Activated CD4-positive, CD25-positive, alpha-beta regulatory T cell treated with anti-CD3 and anti-CD28 coated beads, Interleukin-2, amount 50 U/mL, for 16 hours (primary cell): Measurements from ENCODE around the gene EDIL3.

Experiments used
- DNase-seq: peaks from one replicate; pipeline ENCODE4 v3.0.0-alpha.2; 2020; ENCODE audit warnings: low read depth, low spot score

The EDIL3 gene

DNA sequence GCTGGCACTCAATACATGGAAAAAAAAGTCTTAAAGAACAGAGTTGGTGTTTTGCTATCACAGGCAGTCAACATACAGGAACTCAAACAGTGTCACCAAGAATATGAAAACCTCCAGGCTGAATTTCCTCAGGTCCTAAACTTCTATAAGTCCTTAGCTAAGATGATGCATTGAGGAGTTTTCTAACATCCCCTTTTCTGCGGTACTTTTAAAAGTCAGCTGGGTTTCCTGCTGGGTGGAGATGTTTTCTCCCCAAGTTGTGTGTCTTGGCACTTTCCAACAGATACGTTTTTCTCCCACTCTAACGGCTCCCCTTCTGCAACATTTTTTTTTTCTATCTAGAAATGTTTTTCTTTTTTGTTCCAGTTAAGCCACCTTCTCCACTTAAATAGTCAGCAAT lies 419.2 kb downstream of the EDIL3 start:
- no peak for DNase-seq

DNA sequence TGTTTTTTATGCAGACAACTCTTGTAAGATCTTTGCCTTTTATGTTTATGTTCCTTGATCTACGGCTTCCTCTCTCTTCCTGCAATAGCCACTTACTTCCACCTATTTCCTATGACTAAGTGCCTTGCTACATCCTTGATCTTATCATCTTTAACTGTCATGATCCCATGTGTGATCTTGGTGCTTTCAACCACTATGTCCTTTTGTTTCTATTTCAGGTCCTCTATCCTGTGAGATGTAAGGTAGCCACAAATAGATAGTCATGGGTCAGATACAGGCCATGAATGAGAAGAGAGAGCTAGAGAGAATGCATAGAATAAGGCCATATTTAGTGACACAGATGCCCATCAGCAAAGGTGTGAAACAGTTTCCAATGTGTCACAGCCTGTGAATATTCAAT lies 420.4 kb downstream of the EDIL3 start:
- no peak for DNase-seq

DNA sequence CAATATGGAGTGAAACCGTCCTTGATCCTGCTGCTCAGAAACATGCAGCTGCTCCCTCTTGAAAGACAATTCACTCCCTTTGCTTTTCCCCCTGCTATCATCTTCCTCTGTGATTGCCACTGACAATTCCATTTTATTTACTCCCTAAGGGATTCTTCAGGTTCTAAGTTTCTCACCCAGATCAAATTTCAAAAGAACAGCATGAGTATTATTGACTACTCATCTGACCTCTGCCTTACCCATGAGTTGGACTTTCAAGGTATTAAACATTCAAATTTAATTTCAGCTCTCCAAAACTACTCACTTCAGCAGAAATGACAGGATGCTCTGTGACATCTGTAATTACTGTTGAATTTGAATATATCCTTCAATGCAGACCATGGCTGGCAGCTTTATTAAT lies 427.5 kb downstream of the EDIL3 start:
- no peak for DNase-seq

DNA sequence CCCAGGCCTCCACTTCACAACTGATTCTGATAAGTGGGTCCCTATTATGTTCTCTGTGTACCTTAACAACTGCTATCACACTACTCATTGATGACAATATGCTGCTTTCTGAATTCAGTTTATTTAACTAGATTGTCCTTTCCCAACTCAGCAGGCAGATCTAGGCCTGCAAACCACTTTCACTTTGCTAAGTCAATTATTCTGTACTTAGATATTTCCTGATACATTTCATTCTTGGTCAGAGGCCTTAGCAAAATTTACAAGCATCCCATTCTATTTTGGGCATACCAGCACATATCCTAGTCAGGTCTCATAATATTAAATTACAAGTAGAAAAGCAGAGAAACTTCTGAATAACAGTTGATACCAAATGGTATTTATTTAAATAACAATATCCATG lies 428.3 kb downstream of the EDIL3 start:
- no peak for DNase-seq

DNA sequence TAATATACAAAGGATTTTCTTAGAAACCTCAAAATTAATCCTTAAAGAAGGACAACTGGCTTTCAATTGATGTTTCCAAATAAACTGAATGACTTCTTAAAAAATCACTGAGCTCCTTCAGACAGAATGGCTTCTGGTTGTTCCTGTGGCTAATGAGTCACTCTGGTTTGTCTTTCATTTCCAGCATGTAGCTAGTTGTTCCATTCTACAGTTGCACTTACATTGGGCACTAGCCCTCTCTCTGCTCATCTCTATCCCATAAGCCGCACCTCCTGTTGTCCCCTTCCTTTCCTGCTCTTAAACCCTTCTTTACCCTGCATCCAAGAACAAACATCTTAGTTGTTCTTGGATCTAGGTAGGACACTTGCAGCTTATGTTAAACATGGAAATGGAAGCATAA lies 428.8 kb downstream of the EDIL3 start:
- DNase-seq, result no peak

DNA sequence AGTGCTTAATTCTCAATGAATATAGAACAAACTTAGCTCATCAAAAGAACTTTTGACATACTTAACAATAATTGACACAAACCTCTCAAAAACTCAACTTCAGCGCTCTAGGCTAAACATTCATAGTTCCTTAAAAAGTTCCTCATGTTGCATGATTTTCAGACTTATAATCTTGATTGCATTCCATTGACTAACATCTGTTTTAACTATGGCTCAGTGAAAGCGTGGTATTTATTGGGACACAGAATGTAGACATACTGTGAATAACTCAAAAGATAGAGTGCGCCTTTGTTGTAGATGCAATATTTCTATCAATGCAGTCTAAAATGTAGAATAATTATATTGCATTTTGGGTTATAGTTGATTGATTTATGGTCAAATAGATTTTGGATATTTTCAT lies 436.9 kb downstream of the EDIL3 start:
- DNase-seq, result no peak

DNA sequence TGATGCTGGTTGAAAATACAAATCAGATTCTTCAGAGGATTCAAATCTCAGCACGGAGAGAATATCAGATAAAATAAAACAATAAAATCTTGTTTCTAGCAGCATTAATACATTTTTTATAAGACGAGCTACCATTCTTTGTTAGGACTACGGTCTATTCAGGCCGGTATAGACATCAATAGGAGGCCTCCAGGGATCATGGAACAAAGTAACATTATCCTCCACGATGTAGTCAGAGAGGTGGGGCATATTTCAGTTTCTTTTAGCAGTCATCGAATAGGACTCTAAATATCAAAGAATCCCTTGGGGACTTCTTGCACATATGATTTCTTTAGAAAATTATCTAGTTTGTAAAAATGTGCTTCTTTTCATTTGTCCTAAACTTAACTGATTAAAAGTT lies 438.2 kb downstream of the EDIL3 start:
- no peak for DNase-seq

DNA sequence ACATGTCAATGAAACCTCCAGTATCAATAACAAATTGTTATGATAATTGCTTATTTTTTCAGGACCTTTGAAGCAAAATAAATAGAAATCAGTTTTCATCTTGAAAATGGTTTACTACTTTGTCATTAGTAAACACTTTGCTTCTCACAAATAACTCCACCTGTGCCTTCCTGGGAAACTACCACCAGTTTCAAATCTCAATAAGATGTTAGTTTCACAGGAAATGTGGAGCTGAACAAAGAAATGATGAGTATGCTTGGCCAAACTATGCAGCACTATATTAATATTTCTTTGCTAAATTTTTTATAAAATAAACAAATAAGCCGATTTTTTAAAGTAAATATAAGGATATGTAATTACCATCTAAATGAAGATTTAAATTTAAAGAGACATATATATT lies 442.5 kb downstream of the EDIL3 start:
- DNase-seq, result no peak

DNA sequence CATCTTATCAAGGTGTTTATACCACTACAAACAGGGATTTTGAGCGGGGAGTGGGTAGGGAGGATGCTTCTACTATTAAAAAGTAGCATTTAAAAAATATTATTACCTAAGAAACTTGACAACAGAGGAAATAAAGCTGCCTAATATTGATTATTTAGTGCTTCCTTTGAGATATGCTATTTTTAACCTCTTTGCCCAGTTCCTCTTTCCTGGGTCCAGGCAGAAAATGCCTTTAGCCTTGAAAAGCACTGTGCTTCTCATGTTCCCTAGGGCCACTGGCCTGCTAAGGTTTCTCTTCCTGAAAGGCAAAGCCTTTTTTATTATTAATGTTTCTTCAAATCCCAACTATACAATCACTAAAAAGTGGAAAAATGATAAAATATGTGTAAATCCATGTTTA lies 446.8 kb downstream of the EDIL3 start:
- DNase-seq, result no peak

DNA sequence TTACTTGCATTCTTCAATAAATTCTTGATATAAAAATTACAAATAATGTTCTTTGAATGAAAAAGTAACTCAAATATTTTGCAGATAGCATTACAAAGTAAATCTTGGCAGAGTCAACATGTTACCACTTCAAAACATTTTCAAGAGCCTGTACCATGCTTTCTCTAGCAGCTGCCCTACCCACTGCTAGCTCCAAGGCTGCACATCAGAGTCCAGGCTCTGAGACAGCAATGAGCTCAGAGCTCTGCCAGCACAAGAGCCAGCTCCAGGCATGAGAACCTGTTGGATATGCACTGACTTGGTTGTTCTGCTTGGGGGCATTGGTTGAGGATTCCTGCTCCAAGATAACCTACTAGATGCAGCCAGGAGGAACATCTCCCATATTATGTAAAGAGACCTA lies 452.7 kb downstream of the EDIL3 start:
- DNase-seq, result no peak

DNA sequence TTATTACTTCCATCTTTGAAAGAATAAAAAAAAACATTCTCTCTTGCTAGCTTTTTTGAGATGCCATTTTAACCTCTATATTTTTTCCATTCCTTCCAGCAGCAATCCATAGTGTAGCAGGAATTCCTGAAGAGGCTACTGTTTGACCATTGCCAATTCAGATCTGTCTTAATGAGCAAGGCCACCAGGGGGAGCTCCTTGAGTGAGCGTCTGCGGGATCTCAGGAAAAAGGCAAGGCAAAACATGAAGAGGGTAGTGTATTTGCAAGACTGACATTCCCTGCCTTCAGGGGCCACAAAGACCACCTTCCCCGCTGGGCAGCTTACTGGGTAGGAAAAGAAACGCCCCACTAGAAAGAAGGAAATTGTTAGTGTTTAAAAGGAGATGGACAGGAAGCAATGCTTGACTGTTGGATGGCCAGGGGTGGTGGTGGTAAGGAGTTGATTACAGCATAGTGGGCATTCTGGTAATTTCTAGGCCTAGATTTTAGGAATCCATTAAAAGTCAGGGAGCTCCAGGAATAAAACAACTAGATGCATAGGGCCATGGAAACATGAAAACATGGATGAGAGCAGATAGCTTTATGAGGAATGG lies 457.4 kb downstream of the EDIL3 start:
- no peak for DNase-seq

DNA sequence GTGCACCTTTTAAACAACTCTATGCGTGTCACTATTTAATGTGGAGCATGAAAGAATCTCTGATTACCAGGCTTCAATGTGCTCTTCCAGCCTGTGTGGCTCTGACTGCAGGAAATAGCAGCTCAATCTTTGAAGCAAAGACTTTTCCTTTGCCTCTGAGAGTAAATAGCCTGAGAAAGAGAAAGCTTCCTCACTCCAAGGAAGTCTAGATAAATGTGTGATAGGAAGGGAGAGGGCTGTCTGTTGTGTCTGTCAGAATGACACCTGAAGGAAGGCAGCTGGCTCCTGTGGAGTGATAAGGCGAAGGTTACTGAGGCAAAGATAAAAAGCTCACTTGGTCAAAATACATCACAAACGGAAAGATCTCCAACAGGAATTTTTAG lies 458.7 kb downstream of the EDIL3 start:
- DNase-seq, result no peak

DNA sequence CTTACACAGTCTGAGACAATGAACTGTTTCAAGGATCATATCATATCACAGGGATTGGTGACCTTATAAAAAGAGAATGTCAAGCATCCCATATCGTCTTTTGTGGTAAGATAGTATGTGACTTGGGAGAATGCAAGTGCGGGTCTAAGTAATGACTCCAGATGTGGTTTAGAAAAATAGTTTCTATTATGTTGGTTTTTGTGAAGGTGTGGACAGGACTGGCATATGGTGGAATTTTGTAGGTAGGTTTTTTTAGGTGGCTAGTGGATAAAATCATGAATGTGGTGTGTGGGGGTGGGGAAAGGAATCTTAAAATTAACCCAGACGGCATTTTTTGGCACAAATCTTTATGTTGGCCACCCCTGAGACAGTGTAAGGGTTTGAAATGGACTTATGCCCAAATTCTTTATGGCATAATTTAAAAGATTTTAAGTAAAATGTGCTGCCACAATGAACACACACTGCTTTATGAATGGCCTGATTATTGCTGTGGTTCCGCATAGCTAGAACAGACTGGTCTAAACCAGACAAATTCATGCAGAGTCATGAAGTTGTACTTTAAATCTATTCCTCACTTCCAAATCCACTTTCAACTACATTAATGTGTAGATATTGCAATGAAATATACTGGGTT lies 459.2 kb downstream of the EDIL3 start:
- DNase-seq, result no peak

DNA sequence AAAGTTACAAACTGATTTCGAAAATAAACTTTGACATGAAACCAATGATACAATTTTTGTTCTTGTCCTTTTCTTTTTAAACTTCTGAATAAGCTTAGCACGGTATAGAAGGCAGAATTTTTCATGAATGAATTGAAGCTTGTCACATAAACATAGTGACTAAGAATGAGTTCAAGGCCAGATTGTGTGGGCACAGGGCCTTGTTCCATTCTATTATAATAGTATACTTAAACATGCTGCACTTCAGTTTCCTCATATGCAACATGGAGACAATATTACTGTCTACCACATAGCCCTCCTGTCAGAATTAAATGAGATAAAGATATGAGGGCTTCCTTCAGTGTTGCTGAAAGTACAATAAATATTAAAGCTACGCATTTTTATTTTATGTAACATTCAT lies 459.8 kb downstream of the EDIL3 start:
- DNase-seq, result no peak

DNA sequence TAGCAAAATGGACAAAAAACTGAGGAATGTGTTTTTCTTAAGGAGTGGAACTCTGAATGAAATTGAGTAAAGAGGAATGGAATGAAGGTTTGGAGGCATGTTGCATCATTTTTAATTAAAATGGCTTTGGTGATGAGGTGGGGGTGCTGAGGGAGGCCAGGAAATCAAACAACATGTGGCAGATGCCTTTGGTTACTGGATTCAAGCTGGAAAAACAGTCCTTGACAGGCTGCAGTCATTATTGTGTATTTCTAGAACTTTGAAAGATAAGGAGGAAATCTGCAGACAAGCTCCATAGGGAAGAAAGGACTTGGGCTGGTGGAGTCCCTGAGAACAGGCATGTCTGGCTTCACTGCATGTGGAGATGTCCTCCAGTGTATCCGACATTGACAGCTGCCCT lies 460.5 kb downstream of the EDIL3 start:
- DNase-seq, result no peak

DNA sequence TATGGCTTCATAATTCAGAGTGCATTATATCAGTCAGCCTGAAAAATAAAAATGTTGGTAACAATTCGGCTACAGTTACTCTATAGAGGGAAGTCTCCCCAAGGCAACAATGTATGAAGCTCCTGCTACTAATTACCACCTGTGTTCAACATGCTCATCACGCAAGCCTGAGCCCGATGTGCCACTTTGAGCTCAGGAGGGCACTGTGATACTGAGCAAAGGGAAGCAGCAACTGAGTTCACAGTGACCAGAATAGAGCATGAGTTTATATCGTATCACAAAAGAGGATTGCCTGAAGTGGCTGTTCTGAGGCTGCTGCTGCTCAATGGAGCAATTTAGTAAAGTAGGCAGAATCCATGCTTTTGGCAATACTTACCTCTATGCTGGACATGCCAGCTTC lies 462.0 kb downstream of the EDIL3 start:
- DNase-seq, result no peak

DNA sequence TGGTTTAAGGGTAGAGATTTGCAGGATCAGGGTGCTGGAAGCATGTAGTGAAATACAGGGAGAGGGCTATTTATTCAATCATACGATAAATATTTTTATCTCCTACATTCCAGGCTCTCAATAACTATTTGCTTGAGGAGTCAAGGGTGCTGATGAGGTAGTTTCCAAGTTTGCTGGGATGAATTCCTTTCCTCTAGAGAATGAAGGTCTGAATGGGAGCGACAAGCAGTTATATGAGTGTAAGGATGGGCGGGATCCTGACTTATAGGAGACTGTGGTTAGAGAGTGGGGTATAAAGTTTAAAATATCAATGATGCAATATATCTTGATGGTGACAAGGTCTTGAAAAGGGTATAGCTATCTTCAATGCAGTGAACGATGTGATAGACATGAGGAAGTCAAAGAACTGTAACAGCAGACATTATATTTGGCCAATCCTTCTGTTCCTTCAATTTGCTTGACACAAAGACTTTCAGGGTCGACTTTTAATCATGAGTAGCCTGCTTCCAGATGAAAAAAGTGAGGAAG lies 462.9 kb downstream of the EDIL3 start:
- no peak for DNase-seq

DNA sequence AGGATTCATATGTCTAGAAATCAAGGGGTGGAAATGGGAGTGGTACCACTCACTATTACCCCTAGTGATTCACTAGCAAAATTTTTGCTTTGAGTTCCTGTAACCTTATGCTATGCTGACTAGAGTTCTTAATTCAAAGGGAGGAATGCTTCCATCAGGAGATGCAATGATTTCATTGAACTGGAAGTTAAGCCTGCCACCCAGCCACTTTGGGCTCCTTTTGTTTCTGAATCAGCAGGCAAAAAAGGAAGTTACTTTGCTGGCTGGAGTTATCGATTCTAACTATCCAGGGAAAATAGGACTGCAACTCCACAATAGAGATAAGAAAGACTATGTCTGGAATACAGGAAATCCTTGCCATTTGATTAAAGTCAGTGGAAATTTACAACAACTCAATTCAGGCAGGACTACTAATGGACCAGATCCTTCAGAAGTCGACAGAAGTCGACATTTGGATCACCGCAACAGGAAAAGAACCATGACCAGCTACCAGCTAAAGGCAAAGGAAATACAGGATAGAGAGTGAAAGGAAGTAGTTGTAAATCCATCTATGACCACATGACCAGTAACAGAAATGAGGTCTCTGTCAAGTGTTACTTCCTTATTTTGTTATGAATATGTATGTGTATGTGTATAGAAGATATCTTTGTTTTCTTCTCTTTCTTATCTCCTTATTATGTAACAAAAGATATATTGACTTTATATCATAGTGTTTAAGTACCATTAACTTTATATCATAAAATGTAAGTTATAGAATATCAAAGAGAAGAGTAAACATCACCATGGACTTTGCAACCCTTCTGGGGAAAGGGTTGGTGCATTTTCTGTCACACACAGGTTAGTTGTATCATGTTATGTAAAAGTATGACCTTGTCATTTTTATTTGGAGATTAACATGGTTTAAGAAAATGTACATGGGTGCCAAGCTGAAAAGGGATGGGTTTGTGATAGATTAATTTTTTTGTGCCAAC lies 465.3 kb downstream of the EDIL3 start:
- DNase-seq, result no peak

DNA sequence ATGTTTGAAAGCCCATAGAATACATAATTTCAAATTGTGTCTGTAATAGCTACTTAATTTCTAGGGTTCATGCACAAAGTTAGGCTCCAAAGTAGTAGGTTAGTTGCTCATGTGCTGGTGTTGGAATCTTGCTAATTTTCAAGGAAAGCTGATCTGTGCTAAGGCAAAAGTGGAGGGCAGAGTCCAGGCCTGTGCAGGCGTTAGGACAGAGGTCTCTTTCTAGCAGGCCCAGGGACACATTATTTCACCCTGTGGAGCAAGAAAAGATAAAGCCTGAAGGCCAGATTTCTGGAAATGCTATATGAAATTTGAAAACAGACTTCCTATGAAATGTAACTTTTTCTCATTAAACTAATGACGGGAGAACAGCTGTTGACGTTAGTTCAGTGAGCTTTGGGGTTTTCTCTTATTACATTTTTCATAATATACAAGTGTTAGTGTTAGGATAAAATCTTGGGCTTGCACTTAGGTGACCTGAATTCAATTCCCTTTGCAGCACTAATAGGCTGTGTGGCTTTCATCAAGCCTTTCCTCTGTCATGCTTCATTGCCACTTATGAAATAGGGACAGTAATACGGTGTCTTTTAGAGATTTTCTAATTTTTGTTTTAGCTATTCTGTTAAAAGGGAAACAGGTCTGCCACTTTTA lies 467.3 kb downstream of the EDIL3 start:
- no peak for DNase-seq

DNA sequence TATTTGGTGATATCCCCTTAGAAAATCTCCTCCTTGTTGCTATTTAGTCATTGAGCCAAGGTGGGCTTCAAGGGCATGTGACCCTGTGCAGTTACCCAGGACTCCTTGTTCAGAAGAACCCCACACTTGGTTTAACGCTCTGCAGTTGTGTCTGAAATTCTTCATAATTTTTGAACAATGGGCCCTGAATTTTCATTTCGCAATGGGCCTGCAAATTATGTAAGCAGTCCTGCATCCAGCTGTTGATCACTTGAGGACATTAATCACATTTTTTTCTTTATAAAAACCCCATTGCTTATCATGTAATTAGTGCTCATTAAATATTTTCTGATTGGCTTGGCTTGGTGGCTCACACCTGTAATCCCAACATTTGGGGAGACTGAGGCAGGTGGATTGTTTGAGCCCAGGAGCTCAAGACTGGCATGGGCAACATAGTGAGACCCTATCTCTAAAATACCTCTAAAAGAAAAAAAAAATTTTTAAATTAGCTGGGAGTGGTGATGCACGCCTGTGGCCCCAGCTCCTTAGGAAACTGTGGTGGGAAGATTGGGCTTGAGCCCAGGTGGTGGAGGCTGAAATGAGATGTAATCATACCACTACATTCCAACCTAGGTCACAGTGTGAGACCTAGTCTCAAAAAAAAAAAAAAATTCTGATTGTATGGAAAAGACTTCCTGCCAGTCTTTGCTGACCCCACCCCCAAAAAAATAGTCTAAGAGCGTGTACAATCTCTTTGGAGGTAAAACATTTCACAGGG lies 469.8 kb downstream of the EDIL3 start:
- no peak for DNase-seq

DNA sequence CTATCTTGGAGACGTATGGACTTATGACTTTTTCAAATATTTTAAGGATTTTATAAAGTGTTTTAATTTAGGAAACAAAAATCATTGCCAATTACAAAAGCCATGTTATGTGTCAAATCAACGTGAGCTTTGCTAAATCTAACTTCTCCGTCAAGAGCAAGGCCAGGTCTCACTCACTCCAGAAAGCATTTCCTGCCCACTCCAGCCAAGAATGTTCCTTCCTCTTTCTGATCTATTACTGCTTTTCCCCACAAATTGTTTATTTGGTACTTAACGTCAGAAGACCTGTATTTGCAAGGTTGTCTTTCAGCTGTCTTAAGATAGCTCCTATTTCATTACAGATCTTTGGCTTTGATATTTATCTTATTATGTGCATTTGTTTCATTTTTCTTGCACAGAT lies 470.5 kb downstream of the EDIL3 start:
- no peak for DNase-seq
